Uterus (tissue), 4 donors: ENCODE measurements around the gene CPE. TPM values are rescaled to one million over a fixed set of nuclear protein-coding genes. Genes with fewer than 3 reads are reported as not detected.

Experiments used
- DNase-seq, 2 donors: peaks; one replicate each; pipeline ENCODE4 v3.0.0-alpha.2; 2019 to 2020
- H3K27ac ChIP-seq, 2 donors: fragments of 200-600 bp; sonication (generic); 1 replicate in 1 of 2; 2 replicates in 1 of 2; pipeline ENCODE4 v1.5.1; 2016 to 2018
- H3K27me3 ChIP-seq, 2 donors: fragments of 200-600 bp; sonication (generic); one replicate each; pipeline ENCODE4 v1.5.1; 2018 to 2019; ENCODE audit warnings: control low read depth in 1 of 2
- H3K36me3 ChIP-seq, 2 donors: fragments of 200-600 bp; sonication (generic); one replicate each; pipeline ENCODE4 v1.5.1; 2019; ENCODE audit warnings: control low read depth in 1 of 2
- H3K4me1 ChIP-seq, 2 donors: fragments of 200-600 bp; sonication (generic); one replicate each; pipeline ENCODE4 v1.5.1; 2018 to 2019; ENCODE audit warnings: control low read depth in 1 of 2
- H3K4me3 ChIP-seq, 2 donors: fragments of 200-600 bp; sonication (generic); 1 replicate in 1 of 2; 2 replicates in 1 of 2; pipeline ENCODE4 v1.5.1; 2018 to 2019; ENCODE audit warnings: mild to moderate bottlenecking in 1 of 2
- H3K9me3 ChIP-seq, 2 donors: fragments of 200-600 bp; sonication (generic); one replicate each; pipeline ENCODE4 v1.5.1; 2019; ENCODE audit warnings: control low read depth in 1 of 2
- CTCF ChIP-seq, 4 experiments: fragments of 200-600 bp in 2 of 4; fragments of 450-650 bp in 2 of 4; sonication (generic) in 2 of 4; IDR thresholded peaks; one replicate each; pipeline ENCODE4 v1.5.1; 2016 to 2019; ENCODE audit warnings: antibody characterized with exemption in 4 of 4, mild to moderate bottlenecking in 2 of 4, moderate library complexity in 1 of 4
- POLR2A ChIP-seq, 2 donors: fragments of 450-650 bp; IDR thresholded peaks; one replicate each; pipeline ENCODE4 v1.6.1; 2016; ENCODE audit warnings: antibody characterized with exemption in 2 of 2, mild to moderate bottlenecking in 1 of 2, moderate library complexity in 1 of 2
- intact Hi-C: fragments of 100-400 bp; cut with DNase I; formaldehyde crosslinking; loops from one replicate; pipeline ENCODE4 v1.15.1; 2023; ENCODE audit warnings: low total_unique reads
- total RNA-seq, 4 donors: library from RNA; depleted of rRNA in 3 of 4; stranded (reverse); fragments of >200 nt in 3 of 4; gene quantifications; one replicate each; pipeline versions ENCODE4 v1.1.0 to v1.2.4, GENCODE V29; 2014 to 2023
- donor health status: DM: yes; HTN: yes; CAD: no.

Gene CPE
- total RNA-seq, 4 donors from 2014 or later, result 85.0 to 395 (median 129) TPM

DNA sequence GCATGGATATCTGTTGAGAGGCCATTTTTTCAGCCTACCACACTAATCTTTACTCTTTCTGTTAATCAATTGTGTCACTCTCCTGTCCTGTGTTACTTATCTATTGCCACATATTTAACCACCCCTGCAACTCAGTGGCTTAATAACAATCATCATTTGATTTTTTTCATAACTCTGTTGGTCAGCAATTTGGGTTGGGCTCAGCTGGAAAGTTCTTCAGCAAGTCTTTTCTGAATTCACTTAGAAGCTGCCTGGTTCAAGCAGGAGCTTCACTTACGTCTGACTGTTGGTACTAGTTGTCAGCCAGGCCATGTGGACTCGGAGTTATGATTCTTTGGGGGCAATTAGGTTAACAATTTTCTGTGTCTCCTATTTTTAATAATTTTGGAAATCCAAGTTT, 50.1 kb downstream of the CPE start:
- no peaks in the 10 kb centered on the region for H3K27me3 ChIP-seq

GRCh38 chr4:165433529-165433928, 54.7 kb downstream of the CPE start:
- Histone ChIP-seq H3K36me3 (no peaks in the 10 kb centered on the region), H3K4me3 (no peak overlapping the region), H3K27ac (no peak overlapping the region), H3K4me1 (no peaks in the 10 kb centered on the region), H3K27me3 (no peaks in the 10 kb centered on the region), H3K9me3 (no peaks in the 10 kb centered on the region)
- intact Hi-C loops, result no loop called here
- DNase-seq, result no peak
- TF ChIP-seq CTCF (IDR thresholded peaks at IDR 0.05) (no peak), POLR2A (IDR thresholded peaks at IDR 0.05) (no peak)

More for the DNA sequence above, 50.1 kb downstream of the CPE start:
- no peaks in the 10 kb centered on the region for H3K4me1 ChIP-seq
- intact Hi-C loops, result no loop called here
- TF ChIP-seq POLR2A (IDR thresholded peaks at IDR 0.05) (no peak), CTCF (IDR thresholded peaks at IDR 0.05) (no peak)
- H3K9me3 ChIP-seq, result no peaks in the 10 kb centered on the region
- no peaks in the 10 kb centered on the region for H3K36me3 ChIP-seq
- no peak overlapping the region for H3K4me3 ChIP-seq
- no peak overlapping the region for H3K27ac ChIP-seq
- DNase-seq, result no peak

GRCh38 chr4:165437691-165438090, 58.9 kb downstream of the CPE start:
- Histone ChIP-seq H3K27ac (no peak overlapping the region), H3K4me1 (no peaks in the 10 kb centered on the region), H3K9me3 (no peaks in the 10 kb centered on the region), H3K36me3 (no peaks in the 10 kb centered on the region), H3K4me3 (no peak overlapping the region), H3K27me3 (no peaks in the 10 kb centered on the region)
- no peak for TF ChIP-seq POLR2A (IDR thresholded peaks at IDR 0.05)
- TF ChIP-seq CTCF (IDR thresholded peaks at IDR 0.05), result no peak
- DNase-seq, result no peak
- intact Hi-C loops, result no loop called here

- intact Hi-C loops, result no loop called here
- H3K27ac ChIP-seq, result no peak overlapping the region
- no peaks in the 10 kb centered on the region for H3K36me3 ChIP-seq
- TF ChIP-seq CTCF (IDR thresholded peaks at IDR 0.05), result no peak
- TF ChIP-seq POLR2A (IDR thresholded peaks at IDR 0.05), result no peak
- no peak for DNase-seq
- H3K27me3 ChIP-seq, result no peaks in the 10 kb centered on the region
- H3K4me1 ChIP-seq, result no peaks in the 10 kb centered on the region
- H3K9me3 ChIP-seq, result no peaks in the 10 kb centered on the region
- H3K4me3 ChIP-seq, result no peak overlapping the region
Observed at GRCh38 chr4:165439344-165439743, 60.5 kb downstream of the CPE start.

DNA sequence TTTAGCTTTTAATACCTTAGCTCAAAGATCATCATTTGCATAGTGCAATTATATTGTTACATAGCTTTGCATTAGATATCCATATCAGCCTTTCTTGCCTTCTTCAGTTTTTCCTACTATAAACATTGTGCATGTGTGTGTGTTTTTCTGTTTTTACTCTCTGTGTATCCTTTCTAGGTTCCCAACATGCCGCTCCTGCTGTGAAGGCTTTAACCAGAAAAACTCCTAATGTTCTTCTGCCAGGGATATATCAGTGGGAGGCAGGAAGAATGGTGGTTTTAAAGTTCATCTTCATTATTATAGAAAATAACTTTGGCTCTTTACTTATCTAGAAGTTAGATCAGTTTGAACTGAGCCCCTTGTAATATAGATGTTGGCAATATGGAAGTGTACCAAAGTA, 61.2 kb downstream of the CPE start:
- no peak for TF ChIP-seq POLR2A (IDR thresholded peaks at IDR 0.05)
- TF ChIP-seq CTCF (IDR thresholded peaks at IDR 0.05), result no peak
- intact Hi-C loops, result no loop called here
- DNase-seq, result no peak
- Histone ChIP-seq H3K4me3 (no peak overlapping the region), H3K9me3 (no peaks in the 10 kb centered on the region), H3K36me3 (no peaks in the 10 kb centered on the region), H3K27me3 (no peaks in the 10 kb centered on the region), H3K4me1 (no peaks in the 10 kb centered on the region), H3K27ac (no peak overlapping the region)
